ENCODE data around the gene B3GALNT2. TPM values are rescaled to one million over a fixed set of nuclear protein-coding genes. Genes with fewer than 3 reads are reported as not detected.

Gene B3GALNT2
- total and polyA plus RNA-seq, 2 of the 8 experiments (the other 6 are each of a cell fraction or from before 2014, with no cell fraction given) = 15.4 to 39.4 TPM

DNA sequence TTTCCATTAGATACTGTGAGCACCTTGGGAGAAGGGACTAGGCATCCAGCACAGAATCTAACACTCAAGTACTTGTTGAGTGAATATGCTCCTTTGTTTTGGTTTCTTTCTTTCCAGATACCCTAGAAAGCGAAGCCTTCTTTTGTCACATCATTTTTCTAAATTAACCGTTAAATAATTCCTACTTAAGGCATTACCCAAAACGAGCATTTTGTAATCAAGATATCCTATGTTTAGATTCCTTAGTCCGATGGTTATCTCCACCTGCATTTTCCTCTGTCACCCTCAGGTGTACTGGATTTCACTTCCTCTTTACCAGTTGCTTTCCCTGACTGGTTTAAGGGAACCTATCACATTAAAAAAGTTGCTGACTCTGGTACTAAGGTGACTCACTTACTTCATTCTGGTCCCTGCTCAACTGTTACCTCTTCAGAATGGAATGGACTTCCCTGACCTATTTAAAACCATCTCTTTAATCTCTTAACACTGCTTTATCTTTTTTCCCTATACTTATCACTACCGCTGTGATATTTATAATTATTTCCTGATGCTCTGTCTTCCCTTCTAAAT lies 3.2 kb downstream of the B3GALNT2 start:
- Histone ChIP-seq H3K56ac (replicated peaks; ENCODE audit: insufficient read length, low read depth, low read length) (no peak overlapping the region), H2BK20ac (ENCODE audit: low read length) (no peak overlapping the region), H3K18ac (ENCODE audit: extremely low read depth, low read length) (no peak overlapping the region), H4K91ac (replicated peaks; ENCODE audit: insufficient read length, low read length) (no peak overlapping the region), H3K4me3 (ENCODE audit: extremely low read depth in 1 of 4, insufficient read depth in 2 of 4, low read depth in 3 of 4, low read length in 4 of 4) (no peak overlapping the region), H2BK15ac (ENCODE audit: low read length) (no peak overlapping the region), H3K4me2 (ENCODE audit: insufficient read depth in 1 of 2, low read depth in 2 of 2, low read length in 2 of 2) (no peak overlapping the region), H3K23me2 (ENCODE audit: low read depth, low read length) (peaks cover 8% of the 10 kb centered on the region; the same call in 1 of the 2 replicates), H3K9ac (replicated peaks in 1 of 4; ENCODE audit: extremely low read depth in 1 of 4, low read depth in 3 of 4, low read length in 3 of 4) (no peak overlapping the region), H4K20me1 (replicated peaks in 1 of 2; ENCODE audit: control insufficient read depth in 1 of 2, insufficient read depth in 2 of 2, low read length in 2 of 2) (peaks cover 3 to 10% of the 10 kb centered on the region in 2 experiments), H3K4me1 (replicated peaks in 1 of 4; ENCODE audit: control insufficient read depth in 3 of 4, insufficient read depth in 4 of 4, low read length in 3 of 4) (peaks cover 0 to 6% (median 0%) of the 10 kb centered on the region in 4 experiments; a peak in 2 of 7 replicates), H3K9me3 (ENCODE audit: insufficient read depth in 2 of 2, low read depth in 1 of 2, low read length in 1 of 2) (no peaks in the 10 kb centered on the region), H2BK120ac (replicated peaks; ENCODE audit: low read depth, low read length) (no peak overlapping the region), H3K14ac (ENCODE audit: insufficient read length) (no peak overlapping the region), H3K27ac (ENCODE audit: low read depth, low read length) (no peak overlapping the region), H2BK5ac (ENCODE audit: low read depth, low read length) (no peak overlapping the region), H4K5ac (ENCODE audit: insufficient read length, low read depth, low read length) (no peak overlapping the region), H2AK5ac (ENCODE audit: low read depth, low read length) (no peak overlapping the region), H3K23ac (ENCODE audit: insufficient read length) (no peak overlapping the region), H4K8ac (ENCODE audit: extremely low read depth, insufficient read depth, low read length) (no peak overlapping the region), H3K79me1 (ENCODE audit: low read depth, low read length) (no peaks in the 10 kb centered on the region), H3K79me2 (ENCODE audit: control insufficient read depth in 1 of 2, insufficient read depth in 2 of 2, low read length in 2 of 2) (peaks cover 11 to 70% of the 10 kb centered on the region in 2 experiments), H3K27me3 (replicated peaks in 1 of 4; ENCODE audit: control insufficient read depth in 3 of 4, extremely low read depth in 1 of 4, insufficient read depth in 3 of 4, low read length in 3 of 4) (no peaks in the 10 kb centered on the region), H3K4ac (replicated peaks; ENCODE audit: insufficient read length, low read depth, low read length) (no peak overlapping the region), H2AFZ (ENCODE audit: low read length) (no peak overlapping the region), H3K36me3 (ENCODE audit: control insufficient read depth in 2 of 4, insufficient read depth in 4 of 4, low read length in 3 of 4) (no peaks in the 10 kb centered on the region; a peak in 1 of 8 replicates), H2BK12ac (ENCODE audit: low read depth, low read length) (no peak overlapping the region)
- CTCF ChIA-PET (ENCODE audit: partially characterized antibody) = no interaction called here
- WGBS, 2 experiments (ENCODE audit: extremely low coverage in 1 of 2, insufficient coverage in 1 of 2, insufficient read length in 1 of 2, insufficient replicate concordance in 2 of 2, low coverage in 1 of 2, low lambda C conversion rate in 2 of 2, missing lambda C conversion rate in 1 of 2) = 88 to 100% methylated on average over 1 to 5 of the region's 5 CpGs
- FAIRE-seq (no peak), DNase-seq (ENCODE audit: low read depth in 1 of 2, low spot score in 2 of 2) (no peak)
- TF ChIP-seq JUND (IDR thresholded peaks at IDR 0.05; ENCODE audit: low read length) (no peak), TEAD4 (IDR thresholded peaks at IDR 0.05; ENCODE audit: low read depth, low read length) (no peak), TBP (IDR thresholded peaks at IDR 0.05; ENCODE audit: low read depth, low read length) (no peak), KDM5A (IDR thresholded peaks at IDR 0.05; ENCODE audit: low read length) (no peak), EGR1 (IDR thresholded peaks at IDR 0.05; ENCODE audit: borderline replicate concordance, low read depth, low read length) (no peak), CTBP2 (IDR thresholded peaks at IDR 0.05; ENCODE audit: borderline replicate concordance, insufficient read depth, insufficient read length, low read length) (no peak), TAF7 (optimal IDR thresholded peaks at IDR 0.05; ENCODE audit: borderline replicate concordance, low read depth, low read length) (no peak), SIN3A (conservative IDR thresholded peaks at IDR 0.05 in 1 of 2, IDR thresholded peaks at IDR 0.05 in 1 of 2; ENCODE audit: low read depth in 1 of 2, low read length in 2 of 2) (no peak)
- TF ChIP-seq, protein P1, sequence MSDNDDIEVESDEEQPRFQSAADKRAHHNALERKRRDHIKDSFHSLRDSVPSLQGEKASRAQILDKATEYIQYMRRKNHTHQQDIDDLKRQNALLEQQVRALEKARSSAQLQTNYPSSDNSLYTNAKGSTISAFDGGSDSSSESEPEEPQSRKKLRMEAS (IDR thresholded peaks at IDR 0.05) = no peak
- POLR2A ChIA-PET (ENCODE audit: partially characterized antibody) = no interaction called here

Data from H1 (cell line).